ENCODE data around the gene NCOA5.
"Not testable (repeated sequence)": the region's sequence is repeated elsewhere in the genome, so short reads cannot be mapped to it uniquely, and the experiment has no call there.

NCOA5 gene

DNA sequence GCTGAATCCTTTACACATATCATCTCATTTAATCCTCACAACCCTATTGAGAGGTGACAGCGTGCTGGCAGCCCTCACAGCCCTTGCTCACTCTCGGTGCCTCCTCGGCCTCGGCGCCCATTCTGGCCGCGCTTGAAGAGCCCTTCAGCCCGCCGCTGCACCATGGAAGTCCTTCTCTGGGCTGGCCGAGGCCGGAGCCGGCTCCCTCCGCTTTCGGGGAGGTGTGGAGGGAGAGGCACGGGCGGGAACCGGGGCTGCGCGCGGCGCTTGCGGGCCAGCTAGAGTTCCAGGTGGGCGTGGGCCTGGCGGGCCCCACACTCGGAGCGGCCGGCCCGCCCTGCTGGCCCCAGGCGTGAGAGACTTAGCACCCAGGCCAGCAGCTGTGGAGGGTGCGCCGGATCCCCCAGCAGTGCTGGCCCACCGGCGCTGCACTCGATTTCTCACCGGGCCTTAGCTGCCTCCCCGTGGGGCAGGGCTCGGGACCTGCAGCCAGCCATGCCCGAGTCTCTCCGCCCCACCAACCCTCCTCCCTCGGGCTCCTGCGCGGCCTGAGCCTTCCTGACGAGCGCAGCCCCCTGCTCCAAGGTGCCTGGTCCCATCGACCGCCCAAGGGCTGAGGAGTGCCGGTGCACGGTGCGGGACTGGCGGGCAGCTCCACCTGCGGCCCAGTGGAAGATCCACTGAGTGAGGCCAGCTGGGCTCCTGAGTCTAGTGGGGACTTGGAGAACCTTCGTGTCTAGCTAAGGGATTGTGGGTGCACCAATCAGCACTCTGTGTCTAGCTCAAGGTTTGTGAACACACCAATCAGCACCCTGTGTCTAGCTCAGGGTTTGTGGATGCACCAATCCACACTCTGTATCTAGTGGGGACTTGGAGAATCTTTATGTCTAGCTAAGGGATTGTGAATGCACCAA lies 2.1 kb upstream of the NCOA5 start:
- H3K4me3 ChIP-seq; DNase-seq (ENCODE audit: low spot score in 2 of 2); H3K36me3 ChIP-seq (replicated peaks); H3K27me3 ChIP-seq (ENCODE audit: low read depth); H3K9me3 ChIP-seq; in situ Hi-C loops (cut with MboI; ENCODE audit: low sequenced_read_pairs): not testable (repeated sequence)
- peaks cover 13% of the 10 kb centered on the region for H3K4me1 ChIP-seq

DNA sequence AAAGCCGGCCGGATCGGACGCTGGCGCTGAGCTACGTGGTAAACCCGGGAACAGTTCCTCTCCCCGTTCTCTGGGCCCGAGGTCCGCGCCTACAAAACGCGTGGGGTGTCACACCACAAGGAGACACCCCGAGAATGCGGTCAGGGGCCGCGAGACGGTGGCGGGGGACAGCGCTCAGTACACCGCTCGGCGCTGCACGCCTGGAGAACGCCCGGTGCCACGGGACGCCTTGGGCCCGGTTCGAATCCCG lies 670 bp downstream of the NCOA5 start:
- Histone ChIP-seq H3K4me1 (peaks cover 27% of the 10 kb centered on the region), H3K4me3 (peak overlapping the region; percentile 75), H3K9me3 (no peaks in the 10 kb centered on the region), H3K27me3 (ENCODE audit: low read depth) (no peaks in the 10 kb centered on the region), H3K36me3 (replicated peaks) (peaks cover 2% of the 10 kb centered on the region; the same call in 1 of the 2 replicates)
- no peak for DNase-seq (ENCODE audit: low spot score in 2 of 2)
- in situ Hi-C loops (cut with MboI; ENCODE audit: low sequenced_read_pairs): no loop called here

DNA sequence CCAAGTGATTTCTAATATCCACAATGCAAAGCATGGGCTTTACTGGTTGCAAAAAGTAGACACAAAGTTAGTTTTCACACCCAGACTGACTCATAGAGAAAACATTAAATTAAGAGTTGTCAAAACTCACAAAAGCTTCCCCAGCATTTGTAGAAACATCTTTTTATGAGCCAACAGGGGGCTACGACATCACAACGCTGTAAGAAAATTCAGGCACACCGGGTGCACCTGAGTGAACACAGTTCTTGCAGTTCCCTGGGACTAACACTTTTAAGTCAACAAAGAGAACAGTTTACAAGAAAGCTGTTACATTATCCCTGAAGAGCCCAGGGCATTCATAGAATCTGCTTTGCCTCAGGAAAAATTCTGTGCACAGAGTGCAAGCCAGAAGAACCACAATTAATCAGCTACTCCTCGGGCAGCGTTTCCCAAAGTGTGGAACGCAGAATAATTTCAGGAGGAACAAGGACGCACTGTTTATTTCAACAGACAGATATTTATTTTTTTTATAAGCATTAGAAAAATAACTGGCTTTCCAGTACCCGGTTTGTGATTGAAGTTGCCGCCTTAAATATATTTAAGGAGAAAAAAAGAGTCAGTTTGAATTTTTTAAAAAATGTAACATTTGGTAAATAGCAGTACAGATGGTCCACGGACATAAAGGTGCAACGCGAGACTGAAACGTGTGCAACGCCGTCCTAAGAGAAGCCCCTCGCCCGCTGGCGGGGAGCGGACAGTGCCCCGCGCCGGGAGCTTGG lies 1.2 kb downstream of the NCOA5 start:
- Histone ChIP-seq H3K4me3 (peak overlapping the region; percentile 75), H3K36me3 (replicated peaks) (peaks cover 2% of the 10 kb centered on the region; the same call in 1 of the 2 replicates), H3K4me1 (peaks cover 27% of the 10 kb centered on the region), H3K9me3 (no peaks in the 10 kb centered on the region), H3K27me3 (ENCODE audit: low read depth) (no peaks in the 10 kb centered on the region)
- in situ Hi-C loops (cut with MboI; ENCODE audit: low sequenced_read_pairs): no loop called here
- peak; percentile 34 to 65 for DNase-seq (ENCODE audit: low spot score in 2 of 2)

DNA sequence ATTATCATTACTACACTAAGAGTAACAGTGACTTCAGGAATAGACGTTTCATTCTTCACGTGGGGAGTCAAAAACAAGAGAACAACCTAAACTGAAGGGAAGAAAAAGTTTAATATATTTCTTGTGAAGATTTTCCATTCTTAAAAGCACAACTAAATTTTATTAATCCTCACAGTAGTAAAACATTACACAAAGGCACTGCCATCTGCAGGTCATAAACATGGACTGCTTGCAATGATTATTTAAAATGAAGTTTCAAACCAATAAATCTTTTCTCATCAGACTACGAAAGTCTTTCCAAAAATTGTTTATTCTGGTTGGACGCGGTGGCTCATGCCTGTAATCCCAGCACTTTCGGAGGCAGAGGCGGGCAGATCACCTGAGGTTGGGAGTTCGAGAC lies 2.6 kb downstream of the NCOA5 start:
- Histone ChIP-seq H3K9me3 (no peaks in the 10 kb centered on the region), H3K36me3 (replicated peaks) (peaks cover 2% of the 10 kb centered on the region; the same call in 1 of the 2 replicates), H3K4me3 (no peak overlapping the region), H3K27me3 (ENCODE audit: low read depth) (no peaks in the 10 kb centered on the region), H3K4me1 (peaks cover 31% of the 10 kb centered on the region)
- in situ Hi-C loops (cut with MboI; ENCODE audit: low sequenced_read_pairs): no loop called here
- no peak for DNase-seq (ENCODE audit: low spot score in 2 of 2)

DNA sequence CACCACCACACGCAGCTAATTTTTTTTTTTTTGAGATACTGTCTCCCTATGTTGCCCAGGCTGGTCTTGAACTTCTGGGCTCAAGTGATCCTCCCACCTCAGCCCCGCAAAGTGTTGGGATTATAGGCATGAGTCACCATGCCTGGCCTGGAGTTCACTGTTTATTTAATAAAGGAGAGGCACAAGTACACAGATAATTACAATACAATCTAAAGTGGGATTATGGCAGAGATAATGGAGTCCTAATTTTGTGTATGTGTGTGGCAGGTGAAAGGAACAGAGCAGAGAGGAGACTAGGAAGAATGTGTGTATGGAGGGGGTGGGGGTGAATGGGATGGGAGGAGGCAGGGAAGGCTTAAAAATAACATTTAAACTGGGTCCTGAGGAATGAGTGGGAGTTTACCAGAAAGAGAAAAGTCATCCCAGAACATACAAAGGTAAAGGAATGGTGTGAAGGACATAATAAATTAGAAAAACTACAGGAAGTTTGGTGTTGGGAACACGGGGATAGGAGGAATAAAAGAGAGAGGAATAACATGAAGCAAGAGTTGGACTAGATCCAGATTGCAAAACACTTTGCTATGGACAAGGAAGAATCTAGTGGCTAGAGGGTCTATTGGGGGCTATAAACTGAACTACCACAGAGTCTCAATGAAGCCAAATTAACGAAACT lies 4.4 kb downstream of the NCOA5 start:
- DNase-seq (ENCODE audit: low spot score in 2 of 2): peak; percentile 75 to 87
- peaks cover 2% of the 10 kb centered on the region; the same call in 1 of the 2 replicates for H3K36me3 ChIP-seq (replicated peaks)
- no peaks in the 10 kb centered on the region for H3K27me3 ChIP-seq (ENCODE audit: low read depth)
- in situ Hi-C loops (cut with MboI; ENCODE audit: low sequenced_read_pairs): no loop called here
- no peak overlapping the region for H3K4me3 ChIP-seq
- no peaks in the 10 kb centered on the region for H3K9me3 ChIP-seq
- H3K4me1 ChIP-seq: peaks cover 33% of the 10 kb centered on the region

DNA sequence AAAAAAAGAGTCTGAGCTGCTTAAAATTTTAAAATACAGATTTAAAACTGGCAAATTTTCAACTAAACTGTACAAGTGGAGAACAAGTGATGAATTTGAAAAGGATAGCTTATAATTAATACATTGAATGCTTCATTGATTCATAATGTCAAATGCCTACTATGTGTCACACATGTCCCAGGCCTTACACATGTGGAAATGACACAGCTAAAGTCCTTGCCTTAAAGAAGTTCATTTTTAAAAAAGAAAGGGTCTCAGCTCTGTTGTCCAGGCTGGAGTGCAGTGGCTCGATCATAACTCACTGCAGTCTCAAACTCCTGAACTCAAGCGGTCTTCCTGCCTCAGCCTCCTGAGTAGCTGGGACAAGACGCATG lies 5.0 kb downstream of the NCOA5 start:
- Histone ChIP-seq H3K36me3 (replicated peaks) (peaks cover 2% of the 10 kb centered on the region; the same call in 1 of the 2 replicates), H3K4me3 (no peak overlapping the region), H3K9me3 (no peaks in the 10 kb centered on the region), H3K4me1 (peaks cover 33% of the 10 kb centered on the region), H3K27me3 (ENCODE audit: low read depth) (no peaks in the 10 kb centered on the region)
- in situ Hi-C loops (cut with MboI; ENCODE audit: low sequenced_read_pairs): no loop called here
- DNase-seq (ENCODE audit: low spot score in 2 of 2): no peak

DNA sequence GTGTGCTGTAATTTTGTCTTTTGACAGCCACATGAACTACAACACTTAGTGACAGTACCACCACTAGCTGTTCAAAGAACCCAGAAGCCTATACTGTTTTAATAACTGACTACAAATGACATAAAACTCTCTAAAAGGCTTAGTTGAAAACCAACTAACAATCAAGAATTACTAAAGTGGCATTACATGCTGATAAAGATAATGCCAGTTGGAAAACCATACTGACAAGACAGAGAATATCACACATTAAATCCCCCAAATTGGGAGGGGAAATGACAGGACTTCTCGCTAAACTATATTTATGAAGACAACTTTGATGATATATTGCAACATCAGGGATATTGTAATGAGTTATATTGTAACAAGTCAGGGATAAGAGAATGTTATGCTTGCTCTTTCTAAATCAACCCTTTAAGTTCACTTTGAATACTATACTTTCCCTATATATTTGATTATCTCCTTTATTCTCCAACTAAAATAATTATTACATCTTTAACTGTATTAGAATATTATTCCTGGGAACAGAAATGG lies 6.2 kb downstream of the NCOA5 start:
- Histone ChIP-seq H3K4me3 (no peak overlapping the region), H3K9me3 (no peaks in the 10 kb centered on the region), H3K36me3 (replicated peaks) (no peaks in the 10 kb centered on the region), H3K4me1 (peaks cover 33% of the 10 kb centered on the region), H3K27me3 (ENCODE audit: low read depth) (no peaks in the 10 kb centered on the region)
- in situ Hi-C loops (cut with MboI; ENCODE audit: low sequenced_read_pairs): no loop called here
- no peak for DNase-seq (ENCODE audit: low spot score in 2 of 2)

DNA sequence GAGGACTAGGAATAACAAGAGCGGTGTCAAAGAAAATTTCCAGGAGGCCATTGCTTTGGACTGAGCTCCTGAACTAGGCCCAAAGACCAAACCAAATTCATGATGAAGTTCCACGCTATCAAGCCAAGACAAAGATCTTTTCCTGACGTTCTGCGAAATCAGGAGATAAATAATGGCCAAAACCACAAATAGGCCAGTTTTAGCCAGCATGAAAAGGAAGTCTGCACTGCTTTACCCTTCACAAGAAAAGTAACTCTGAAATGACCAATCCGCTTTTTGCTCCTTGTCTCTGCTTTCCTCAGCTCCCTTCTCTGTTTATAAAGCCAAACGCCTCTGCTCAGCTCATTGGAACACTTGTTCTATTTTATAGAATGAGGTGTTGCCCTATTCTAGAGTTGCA lies 6.7 kb downstream of the NCOA5 start:
- in situ Hi-C loops (cut with MboI; ENCODE audit: low sequenced_read_pairs): no loop called here
- Histone ChIP-seq H3K4me3 (no peak overlapping the region), H3K36me3 (replicated peaks) (no peaks in the 10 kb centered on the region; the same call in 1 of the 2 replicates), H3K9me3 (no peaks in the 10 kb centered on the region), H3K4me1 (peaks cover 30% of the 10 kb centered on the region), H3K27me3 (ENCODE audit: low read depth) (no peaks in the 10 kb centered on the region)
- no peak for DNase-seq (ENCODE audit: low spot score in 2 of 2)

DNA sequence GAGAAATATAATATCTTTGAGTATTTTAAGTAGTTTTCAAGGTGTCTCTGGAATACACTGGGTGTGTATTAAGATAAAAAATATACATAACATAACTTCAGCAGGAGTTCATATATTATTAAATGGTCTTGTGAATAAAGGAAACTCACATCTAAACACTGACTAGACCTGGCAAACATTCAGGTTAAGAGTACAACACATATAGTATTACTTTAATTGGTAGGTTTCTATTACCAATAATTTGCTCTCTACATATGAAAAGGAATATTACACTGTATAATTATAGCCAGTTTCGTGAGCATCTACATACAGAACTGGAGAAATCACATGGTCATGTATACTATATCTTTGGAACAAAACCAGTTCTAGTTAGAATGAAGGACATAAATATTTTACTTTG lies 8.7 kb downstream of the NCOA5 start:
- no peak for DNase-seq (ENCODE audit: low spot score in 2 of 2)
- Histone ChIP-seq H3K4me1 (peaks cover 17% of the 10 kb centered on the region), H3K4me3 (no peak overlapping the region), H3K36me3 (replicated peaks) (no peaks in the 10 kb centered on the region; the same call in 1 of the 2 replicates), H3K9me3 (no peaks in the 10 kb centered on the region), H3K27me3 (ENCODE audit: low read depth) (no peaks in the 10 kb centered on the region)
- in situ Hi-C loops (cut with MboI; ENCODE audit: low sequenced_read_pairs): no loop called here

DNA sequence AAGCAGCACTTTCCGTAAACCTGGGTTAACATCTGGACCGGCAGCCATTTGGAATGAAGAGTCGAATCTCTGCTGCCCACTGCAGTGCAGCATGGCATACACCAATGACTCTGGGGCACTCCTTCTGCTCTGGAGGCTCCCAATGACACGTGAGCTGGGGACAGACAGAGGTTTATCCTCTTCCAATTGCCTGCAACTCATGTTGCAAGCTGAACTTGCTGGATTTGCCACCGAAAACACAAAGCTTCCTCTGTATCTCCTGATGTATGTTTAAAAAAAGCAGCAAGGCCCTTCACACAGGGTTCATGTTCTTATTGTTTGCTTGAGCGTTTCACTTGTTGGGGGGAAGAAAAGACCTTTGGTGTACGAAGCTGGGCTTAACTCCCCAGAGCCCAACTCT lies 10.8 kb downstream of the NCOA5 start:
- DNase-seq (ENCODE audit: low spot score in 2 of 2): no peak
- H3K27me3 ChIP-seq (ENCODE audit: low read depth): no peaks in the 10 kb centered on the region
- in situ Hi-C loops (cut with MboI; ENCODE audit: low sequenced_read_pairs): no loop called here
- H3K36me3 ChIP-seq (replicated peaks): no peaks in the 10 kb centered on the region; the same call in 1 of the 2 replicates
- H3K4me1 ChIP-seq: peaks cover 15% of the 10 kb centered on the region
- H3K9me3 ChIP-seq: no peaks in the 10 kb centered on the region
- H3K4me3 ChIP-seq: no peak overlapping the region

DNA sequence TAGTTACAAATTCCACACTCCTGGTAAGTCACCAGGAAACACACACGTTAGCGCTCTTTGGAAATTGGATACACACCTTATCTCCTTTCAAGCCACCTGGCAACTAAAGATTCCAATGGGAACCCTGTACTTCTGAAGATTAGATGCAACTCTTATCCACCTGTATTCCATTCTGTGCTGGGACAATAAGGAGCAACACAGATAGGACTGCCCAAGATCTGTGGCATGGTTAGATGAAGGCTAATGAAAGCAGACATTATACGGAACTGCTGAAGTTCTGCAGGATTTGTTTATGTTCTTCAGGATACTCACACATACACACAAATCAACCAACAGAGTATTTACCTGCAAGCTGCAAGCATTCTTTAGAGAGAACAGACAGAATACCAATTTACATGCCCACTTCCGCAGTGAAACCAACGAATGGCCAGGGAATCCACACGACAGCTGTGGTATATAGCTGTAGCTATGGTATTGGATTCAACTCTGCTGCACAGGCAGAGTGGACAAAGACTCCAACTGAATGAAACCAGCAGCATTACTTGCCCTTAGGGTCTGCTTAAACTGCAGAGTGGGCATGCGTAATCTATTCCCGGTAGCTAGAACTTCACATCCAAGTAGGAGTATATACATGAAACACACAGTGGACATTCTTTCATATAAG lies 12.0 kb downstream of the NCOA5 start:
- no peak overlapping the region for H3K4me3 ChIP-seq
- H3K4me1 ChIP-seq: peaks cover 20% of the 10 kb centered on the region
- no peaks in the 10 kb centered on the region for H3K27me3 ChIP-seq (ENCODE audit: low read depth)
- DNase-seq (ENCODE audit: low spot score in 2 of 2): no peak
- in situ Hi-C loops (cut with MboI; ENCODE audit: low sequenced_read_pairs): no loop called here
- no peaks in the 10 kb centered on the region; the same call in 1 of the 2 replicates for H3K36me3 ChIP-seq (replicated peaks)
- H3K9me3 ChIP-seq: no peaks in the 10 kb centered on the region

DNA sequence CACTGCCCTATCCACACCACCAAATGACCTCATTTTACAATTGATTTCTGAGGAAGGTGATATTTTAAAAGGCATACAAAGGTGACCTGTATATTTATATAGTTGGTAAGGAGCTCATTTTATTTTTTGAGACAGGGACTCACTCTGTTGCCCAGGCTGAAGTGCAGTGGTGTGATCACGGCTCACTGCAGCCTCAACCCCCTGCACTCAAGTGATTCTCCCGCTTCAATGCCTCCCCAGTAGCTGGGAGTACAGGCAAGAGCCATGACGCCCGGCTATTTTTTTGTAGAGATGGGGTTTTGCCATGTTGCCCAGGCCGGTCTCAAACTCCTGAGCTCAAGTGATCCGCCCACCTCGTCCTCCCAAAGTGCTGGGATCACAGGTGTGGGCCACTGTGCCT lies 13.0 kb downstream of the NCOA5 start:
- H3K36me3 ChIP-seq (replicated peaks): no peaks in the 10 kb centered on the region; the same call in 1 of the 2 replicates
- H3K9me3 ChIP-seq: no peaks in the 10 kb centered on the region
- no peak for DNase-seq (ENCODE audit: low spot score in 2 of 2)
- no peak overlapping the region for H3K4me3 ChIP-seq
- no peaks in the 10 kb centered on the region for H3K27me3 ChIP-seq (ENCODE audit: low read depth)
- in situ Hi-C loops (cut with MboI; ENCODE audit: low sequenced_read_pairs): no loop called here
- peaks cover 14% of the 10 kb centered on the region for H3K4me1 ChIP-seq

DNA sequence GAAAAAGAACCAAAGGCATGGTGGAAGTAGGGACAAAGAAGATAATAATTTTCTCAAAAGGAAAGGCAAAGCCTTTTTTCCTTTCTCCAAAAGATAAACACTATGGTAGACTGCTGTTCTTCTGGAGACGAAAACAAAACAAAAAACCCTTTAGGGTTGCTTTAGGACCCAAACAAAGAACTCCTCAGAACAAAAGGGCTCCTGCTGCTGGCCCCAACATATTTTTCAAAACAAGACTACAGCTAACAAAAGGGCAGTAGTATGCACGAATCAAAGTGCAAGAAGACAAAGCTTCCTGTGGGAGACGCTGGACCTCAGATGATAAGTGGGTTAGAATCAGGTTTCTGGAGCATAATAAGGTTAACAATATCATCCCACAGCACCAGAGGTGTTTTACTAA lies 15.8 kb downstream of the NCOA5 start:
- H3K4me1 ChIP-seq: peaks cover 14% of the 10 kb centered on the region
- no peaks in the 10 kb centered on the region for H3K9me3 ChIP-seq
- peak; percentile 66 to 94 for DNase-seq (ENCODE audit: low spot score in 2 of 2)
- peaks cover 3% of the 10 kb centered on the region; the same call in 1 of the 2 replicates for H3K36me3 ChIP-seq (replicated peaks)
- no peak overlapping the region for H3K4me3 ChIP-seq
- in situ Hi-C loops (cut with MboI; ENCODE audit: low sequenced_read_pairs): no loop called here
- H3K27me3 ChIP-seq (ENCODE audit: low read depth): no peaks in the 10 kb centered on the region

All from HAP-1 (cell line).